Hypothalamus (tissue), 51 donors: Measurements from ENCODE around the gene POTEI.
"Not testable (repeated sequence)": the region's sequence is repeated elsewhere in the genome, so short reads cannot be mapped to it uniquely, and the experiment has no call there.

Experiments used
- DNase-seq, 51 donors: peaks; one replicate each; lab custom pipeline; 2025; lab: John Stamatoyannopoulos, UW

The POTEI gene

DNA sequence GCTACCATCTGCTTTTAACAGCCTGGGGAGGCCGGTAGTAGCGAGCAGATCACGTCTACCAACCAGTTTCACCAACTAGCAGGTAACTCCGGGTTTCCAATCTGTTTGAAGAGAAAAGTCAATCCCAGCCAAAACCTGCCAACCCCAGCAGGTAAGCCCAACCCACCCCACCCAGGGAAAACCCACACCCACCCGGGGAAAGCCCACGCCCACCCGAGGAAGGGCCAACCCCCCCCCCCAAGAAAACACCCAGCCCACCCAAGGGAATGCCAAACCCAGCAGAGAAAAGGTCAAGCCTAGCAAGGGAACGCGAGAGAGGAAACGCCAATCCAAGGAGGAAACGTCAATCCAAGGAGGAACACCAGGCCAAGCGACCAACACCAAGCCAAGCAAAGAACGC lies at the start of gene POTEI:
Gene POTEI (minus strand): TSS at position 101 of the 400 bp plus-strand sequence. CDS start 93 bp downstream, at position 8.
- DNase-seq: not testable (repeated sequence)

DNA sequence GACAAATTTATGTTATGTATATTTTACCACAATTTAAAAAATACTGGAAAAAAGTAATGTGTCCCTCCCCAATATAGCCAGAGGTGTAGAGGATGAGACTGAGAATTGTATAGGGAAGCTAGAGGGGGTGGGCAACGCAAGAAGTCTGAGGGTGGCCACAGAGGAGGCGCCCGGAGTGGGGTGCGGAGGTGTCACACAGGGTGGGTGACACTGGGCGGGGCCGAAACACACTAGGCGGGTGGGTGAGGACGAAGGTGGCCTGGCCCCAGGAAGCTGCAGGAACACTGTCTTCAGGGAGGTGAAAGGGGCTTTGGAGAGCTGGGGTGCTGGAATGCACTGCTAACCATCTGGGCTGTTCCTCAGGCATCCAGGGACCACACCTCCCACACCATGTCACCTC lies 47.3 kb upstream of the POTEI start:
- DNase-seq: not testable (repeated sequence)

DNA sequence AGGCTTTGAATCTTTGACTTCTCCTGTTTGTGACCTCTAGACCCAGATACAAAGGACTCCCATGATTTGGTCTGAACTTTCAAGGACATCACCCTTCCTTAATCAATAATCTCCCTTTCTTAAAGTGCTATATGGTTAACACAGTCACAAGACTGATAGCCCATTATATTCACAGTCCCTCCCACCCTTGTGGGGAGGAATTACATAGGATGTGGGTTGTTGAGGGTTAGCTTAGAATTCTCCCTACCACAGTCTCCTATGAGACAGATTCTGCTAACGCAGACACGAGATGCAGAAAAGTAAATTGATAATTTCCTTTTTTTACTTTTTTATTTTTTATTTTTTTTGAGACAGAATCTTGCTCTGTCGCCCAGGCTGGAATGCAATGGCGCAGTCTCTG lies 45.0 kb upstream of the POTEI start:
- not testable (repeated sequence) for DNase-seq

DNA sequence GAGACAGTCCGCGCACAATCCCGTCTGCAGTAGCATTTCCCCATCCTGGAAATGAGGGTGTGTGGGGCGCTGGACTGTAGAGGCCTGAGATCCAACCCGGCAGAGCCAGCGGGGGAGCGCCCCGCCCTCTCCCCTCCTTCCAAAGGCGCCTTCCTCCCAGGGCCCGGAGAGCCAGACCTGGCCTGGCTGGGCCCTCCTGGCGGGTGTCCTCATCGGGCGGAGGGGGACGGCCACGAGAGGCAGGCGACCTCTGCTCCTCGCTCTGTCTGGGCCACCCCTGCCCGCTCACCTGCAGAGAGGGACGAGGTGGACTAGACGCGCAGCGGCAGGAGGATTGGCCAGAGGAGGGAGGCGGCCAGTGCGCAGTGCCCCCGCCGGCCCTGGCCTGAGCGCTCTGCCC lies 40.3 kb upstream of the POTEI start:
- DNase-seq: not testable (repeated sequence)

DNA sequence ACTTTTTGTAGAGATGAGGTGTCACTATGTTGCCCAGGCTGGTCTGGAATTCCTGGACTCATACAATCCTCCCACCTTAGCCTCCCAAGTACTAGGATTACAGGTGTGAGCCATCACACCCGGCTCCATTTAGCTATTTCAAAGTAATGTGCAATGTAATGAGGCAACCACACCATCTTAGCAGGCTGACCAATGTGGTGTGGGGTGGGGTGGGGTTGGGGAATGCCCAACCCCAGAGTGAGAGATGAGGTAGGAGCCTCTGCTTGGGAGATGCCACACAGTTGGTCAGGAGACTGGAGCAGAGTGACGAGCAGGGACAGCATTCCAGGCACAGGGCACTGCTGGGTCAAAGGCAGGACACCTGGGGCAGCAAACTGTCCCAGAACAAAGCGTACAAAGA lies 39.3 kb upstream of the POTEI start:
- not testable (repeated sequence) for DNase-seq

DNA sequence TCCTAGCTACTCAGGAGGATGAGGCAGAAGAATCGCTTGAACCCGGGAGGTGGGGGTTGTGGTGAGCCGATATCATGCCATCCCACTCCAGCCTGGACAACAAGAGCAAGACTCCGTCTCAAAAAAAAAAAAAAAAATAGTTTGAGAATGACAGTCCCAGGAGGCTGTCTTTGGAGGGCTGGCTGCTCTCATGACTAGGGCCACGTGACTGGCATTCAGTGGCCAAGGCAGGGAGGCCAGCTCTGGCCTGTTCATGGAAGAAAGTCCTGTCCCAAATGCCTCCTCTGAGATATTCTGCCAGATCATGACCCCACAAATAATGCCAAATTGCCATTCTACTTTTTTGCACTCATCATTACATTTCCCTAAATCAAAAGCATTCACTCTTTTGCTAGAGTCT lies 35.9 kb upstream of the POTEI start:
- not testable (repeated sequence) for DNase-seq

DNA sequence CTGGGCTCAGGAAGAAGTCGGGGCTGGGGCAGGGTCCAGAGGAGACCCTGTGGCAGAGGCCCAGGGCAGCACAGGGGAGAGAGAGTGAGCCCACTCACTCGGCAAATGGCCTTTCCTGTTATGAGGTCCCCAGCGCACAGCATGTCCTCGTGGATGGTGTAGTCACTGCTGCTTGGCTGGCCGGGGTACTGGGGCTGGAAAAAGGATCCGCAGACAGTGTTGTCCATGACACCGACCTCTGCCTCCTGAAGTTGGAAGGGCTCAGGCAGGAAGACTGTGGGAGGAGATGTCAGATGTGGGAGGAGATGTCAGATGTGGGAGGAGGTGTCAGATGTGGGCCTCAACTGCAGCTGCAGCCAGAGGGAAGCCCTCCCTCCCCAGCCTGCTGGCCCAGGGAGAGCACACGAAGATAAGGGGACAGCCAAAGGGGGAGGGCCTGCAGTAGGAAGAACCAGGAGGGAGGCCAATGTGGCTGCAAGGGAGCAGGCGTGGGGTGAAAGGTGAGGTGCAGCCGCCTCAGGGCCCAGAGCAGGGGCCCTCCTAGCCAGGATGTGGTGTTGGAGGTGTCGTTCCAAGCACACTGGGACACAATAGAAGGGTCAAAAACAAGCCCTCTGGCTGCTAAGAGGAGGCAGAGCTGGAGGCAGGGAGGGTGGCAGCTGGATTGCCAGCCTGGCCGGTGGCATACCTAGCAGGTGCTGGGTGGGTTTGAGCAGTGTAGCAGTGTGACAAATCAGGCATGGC lies 34.8 kb upstream of the POTEI start:
- not testable (repeated sequence) for DNase-seq

DNA sequence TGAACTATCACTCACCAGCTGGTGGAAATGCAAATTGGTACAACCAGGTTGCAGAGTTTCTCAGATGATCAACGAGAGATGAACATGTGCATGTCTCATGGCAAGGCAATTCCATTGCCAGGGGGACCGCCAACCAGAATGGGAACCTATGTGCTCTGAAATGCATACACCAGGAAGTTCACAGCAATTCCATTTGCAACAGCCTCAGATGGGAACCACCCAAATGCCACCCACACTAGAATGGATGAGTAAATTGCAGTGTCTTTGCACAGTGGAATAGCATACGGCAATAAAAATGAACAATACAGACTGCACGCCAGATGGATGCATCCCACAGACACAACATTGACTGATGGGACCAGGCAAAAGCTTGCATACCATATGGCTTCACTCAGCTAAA lies 33.7 kb upstream of the POTEI start:
- not testable (repeated sequence) for DNase-seq

DNA sequence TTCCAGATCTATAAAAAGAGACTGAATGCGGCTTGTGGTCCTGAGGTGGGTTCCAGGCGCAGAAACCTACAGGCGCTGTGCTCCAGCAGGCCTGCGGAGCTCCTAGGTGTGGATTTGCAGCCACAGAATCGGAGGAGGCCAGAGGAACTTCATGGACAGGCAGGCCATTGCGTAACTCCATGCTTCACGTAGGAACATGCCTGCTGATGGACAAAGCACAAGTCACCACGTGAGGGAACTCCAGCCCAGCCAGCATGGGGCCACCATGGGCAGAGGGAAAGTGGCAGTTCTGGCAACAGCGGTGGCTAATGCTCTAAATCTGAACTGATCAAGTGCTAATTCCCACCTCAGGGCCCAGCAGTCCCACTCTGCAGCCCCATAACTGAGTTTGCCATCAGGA lies 29.1 kb upstream of the POTEI start:
- not testable (repeated sequence) for DNase-seq

DNA sequence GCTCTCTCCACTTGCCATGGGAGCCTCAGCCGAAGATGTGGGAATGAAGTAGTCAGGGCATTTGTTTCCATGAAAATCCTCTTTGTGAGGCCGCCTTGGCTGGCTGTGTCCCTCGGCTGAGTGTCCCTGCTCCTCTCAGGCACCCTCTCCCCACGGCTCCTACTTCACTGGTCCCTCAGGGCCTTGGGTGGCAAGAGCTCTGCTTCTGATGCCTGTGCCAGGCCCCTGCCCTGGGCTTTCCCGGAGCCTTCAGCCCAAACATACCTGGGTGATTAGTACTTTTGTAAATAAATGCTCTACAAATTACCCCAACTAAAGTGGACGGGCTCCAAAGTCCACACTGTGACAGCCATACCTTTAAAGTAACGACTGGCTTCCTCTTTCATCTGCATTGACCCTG lies 27.5 kb upstream of the POTEI start:
- not testable (repeated sequence) for DNase-seq

DNA sequence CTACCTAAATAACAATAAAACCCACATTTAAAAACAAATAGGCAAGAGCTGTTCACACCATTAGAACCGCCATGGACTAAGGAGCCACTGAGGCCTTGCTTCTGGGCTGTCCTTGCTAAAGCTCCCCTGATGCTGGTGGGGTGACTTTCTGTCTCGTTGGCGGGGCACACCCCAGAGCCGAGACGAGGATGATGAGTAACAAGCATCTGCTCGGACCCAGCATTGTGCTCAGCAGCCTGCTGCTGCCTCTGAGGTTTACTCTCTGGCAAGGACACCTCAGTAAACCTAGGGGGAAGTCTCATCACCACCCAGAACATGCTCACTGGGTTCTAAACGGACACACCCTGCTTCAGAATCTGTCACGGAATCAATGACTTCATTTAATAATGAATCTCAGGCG lies 22.5 kb upstream of the POTEI start:
- DNase-seq: not testable (repeated sequence)

DNA sequence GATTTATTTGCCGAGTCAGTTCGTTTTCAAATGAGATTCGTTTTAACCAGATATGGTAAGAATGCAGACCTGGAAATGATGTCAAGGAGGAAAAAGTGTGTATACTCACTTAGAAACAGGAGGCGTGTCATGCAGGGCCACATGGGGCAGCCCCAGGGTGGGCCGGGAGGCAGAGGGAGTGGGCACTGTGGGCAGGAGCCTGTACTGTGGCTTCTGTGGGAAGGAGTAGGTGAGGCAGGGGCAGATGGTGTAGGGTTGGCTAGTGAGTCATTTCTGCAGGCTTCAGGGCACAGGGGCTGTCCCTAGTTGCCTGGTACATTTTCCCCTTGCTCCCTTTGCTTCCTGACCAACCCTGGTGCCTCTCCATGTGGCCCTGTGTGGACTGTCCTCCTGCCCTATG lies 22.1 kb upstream of the POTEI start:
- DNase-seq: not testable (repeated sequence)

DNA sequence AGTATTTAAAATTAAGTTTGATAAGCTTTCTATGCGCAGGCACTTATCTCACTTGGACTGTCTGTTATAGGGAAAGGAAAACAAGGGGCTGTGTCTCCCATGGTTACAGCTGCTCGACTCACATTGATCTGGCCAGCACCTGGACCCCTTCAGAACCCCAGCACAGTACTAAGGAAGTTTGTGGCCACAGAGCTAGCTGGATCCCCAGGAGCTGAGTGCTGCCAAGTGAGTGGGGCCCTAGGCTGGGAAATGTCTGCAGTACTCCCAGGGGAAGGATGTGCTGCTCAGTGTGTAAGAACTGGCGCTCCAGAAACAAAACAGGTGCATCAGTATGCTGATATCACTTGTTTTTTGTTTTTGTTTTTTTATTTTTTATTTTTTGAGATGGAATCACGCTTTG lies 21.1 kb upstream of the POTEI start:
- DNase-seq: not testable (repeated sequence)

DNA sequence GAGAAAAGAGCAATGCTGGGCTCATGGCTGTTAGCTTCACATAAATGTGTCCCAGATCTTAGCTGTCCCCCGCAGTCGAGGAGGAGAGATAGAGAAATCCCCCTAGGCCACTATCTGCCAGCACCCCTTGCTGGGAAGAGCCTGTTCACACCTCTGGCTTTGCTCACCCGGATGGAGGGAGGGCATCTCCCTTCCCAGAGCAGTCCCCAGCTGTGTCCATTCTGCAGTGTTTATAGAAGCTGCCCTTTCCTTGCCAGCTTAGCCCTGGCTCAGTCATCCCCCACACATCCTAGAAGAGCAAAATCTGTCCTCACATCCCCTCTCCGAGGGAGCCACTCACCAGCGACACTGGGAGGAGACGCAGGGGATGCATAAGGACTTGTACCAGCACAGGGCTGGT lies 20.4 kb upstream of the POTEI start:
- DNase-seq: not testable (repeated sequence)

DNA sequence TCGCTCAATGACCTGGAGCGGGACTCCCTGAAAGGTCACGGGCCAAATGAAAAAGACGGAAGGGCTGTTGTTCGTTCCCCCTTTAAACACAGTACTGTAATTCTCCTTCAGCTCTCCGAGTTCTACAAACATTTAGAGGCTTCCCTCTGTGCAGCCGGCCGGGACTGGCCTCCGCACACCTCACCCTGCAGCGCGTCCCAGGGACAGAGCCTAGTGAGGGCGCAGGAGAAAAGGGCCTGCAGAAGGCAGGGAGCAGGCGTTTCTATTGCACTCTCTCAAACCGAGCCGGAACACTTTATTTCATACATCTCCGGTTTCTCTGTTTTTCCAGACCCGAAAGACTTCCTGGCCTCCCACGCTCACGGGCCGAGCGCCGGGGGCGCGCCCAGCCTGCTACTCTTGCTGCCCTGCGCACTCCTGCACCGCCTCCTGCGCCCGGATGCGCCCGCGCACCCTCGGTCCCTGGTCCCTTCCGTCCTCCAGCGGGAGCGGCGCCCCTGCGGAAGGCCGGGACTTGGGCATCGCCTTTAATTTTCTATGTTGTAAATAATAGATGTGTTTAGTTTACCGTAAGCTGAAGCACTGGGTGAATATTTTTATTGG lies 18.3 kb upstream of the POTEI start:
- not testable (repeated sequence) for DNase-seq

DNA sequence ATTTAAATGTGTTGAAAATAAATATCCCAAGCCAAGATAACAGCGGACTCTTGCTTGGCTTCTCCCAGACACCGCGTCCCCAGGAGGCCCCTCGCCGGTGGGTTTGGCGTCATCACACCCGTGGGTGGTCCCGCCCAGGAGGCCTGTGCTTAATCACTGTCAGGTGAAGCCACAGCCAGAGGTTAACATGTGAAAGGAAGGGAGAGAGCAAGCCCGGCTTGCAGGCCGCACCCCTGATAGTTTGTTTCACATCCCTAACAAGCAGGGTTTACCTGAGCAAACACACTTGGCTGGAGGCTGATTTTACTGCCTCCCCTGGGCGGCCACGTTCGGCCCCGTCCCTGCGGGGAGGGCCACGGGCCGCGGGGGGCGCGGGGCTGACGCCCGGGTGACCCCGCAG lies 13.3 kb upstream of the POTEI start:
- not testable (repeated sequence) for DNase-seq

DNA sequence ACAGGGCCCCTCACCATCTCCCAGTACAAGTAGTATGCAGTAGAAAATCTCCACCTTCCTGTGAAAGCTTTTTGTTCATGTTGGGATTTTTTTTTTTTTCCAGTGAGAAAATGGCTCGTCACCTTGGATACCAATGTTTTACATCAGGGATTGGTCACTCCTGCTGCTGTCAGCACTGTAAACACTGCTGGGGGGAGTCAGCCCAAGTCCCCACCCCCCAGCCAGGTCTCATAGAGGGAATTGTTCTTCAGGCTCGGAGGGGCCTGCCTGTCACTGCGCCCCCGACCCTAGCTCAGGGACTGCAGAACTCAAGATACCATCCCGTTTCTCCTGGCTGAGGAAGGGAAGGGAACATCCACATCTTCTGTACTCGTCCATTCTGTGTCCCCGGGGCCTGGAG lies 11.9 kb upstream of the POTEI start, which contains the start of gene CFC1B:
Gene CFC1B (plus strand): TSS at position 231 of the 400 bp plus-strand sequence. CDS start 263 bp downstream, outside the sequence.
- not testable (repeated sequence) for DNase-seq

DNA sequence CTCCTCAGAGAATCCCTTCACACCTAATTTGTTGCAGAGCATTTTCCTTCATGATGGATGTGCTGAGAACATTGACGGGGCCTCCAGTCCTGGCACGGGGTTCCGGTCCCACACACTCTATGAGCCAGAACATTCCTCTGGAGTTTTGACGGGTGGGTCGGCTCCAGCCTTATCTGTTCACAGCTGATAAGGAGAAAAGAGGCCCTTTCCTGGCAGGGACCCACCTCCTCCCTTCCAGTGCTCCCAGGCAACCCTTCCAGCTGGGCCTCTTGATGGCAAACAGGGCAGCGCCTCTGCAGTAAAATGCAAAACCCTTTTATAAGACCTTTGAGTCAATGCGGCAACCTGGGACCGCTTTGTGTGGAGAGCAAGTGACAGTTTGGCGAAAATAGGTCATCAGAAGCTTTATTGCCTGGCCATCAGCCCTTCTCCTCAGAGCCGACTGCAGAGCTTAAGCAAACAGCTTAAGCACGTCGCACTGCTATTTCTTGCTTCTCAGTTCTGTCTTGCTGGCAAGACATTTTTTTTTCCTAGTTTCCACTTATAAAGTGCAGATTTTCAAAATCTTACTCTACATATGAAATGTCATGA lies 9.5 kb upstream of the POTEI start:
- not testable (repeated sequence) for DNase-seq

DNA sequence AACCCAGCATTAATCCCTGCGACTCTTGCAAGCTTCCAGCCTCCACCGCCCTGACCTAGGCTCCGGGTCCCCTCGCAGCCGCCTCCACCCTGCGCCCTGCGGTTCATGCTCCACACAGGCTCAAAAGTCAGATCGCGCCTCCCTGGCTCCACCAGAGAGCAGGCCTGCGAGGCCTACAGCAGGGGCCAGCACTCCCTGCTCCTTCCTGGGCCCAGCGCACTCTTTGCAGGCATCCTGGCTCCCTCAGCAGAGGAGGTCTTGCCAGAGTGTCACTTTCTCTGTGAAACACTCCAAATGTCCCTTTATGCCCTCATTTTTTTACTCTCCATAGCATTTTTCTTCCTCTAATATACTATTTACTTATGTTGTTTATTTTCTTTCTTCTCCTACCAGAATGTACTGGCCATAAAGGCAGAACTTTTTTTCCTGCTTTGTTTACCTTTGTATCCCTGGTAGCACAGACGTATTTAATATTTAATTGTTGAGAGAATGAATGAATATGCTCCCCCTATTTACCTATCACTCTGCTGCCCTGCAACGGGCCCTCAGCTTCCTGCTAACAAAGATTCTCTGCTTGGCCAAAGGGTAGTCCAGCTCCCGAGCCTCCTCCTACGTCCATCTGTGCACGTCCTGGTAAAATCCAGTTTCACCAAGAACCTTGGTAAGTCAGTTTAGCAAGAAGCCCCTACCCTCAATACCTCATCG lies 2.8 kb upstream of the POTEI start:
- not testable (repeated sequence) for DNase-seq

DNA sequence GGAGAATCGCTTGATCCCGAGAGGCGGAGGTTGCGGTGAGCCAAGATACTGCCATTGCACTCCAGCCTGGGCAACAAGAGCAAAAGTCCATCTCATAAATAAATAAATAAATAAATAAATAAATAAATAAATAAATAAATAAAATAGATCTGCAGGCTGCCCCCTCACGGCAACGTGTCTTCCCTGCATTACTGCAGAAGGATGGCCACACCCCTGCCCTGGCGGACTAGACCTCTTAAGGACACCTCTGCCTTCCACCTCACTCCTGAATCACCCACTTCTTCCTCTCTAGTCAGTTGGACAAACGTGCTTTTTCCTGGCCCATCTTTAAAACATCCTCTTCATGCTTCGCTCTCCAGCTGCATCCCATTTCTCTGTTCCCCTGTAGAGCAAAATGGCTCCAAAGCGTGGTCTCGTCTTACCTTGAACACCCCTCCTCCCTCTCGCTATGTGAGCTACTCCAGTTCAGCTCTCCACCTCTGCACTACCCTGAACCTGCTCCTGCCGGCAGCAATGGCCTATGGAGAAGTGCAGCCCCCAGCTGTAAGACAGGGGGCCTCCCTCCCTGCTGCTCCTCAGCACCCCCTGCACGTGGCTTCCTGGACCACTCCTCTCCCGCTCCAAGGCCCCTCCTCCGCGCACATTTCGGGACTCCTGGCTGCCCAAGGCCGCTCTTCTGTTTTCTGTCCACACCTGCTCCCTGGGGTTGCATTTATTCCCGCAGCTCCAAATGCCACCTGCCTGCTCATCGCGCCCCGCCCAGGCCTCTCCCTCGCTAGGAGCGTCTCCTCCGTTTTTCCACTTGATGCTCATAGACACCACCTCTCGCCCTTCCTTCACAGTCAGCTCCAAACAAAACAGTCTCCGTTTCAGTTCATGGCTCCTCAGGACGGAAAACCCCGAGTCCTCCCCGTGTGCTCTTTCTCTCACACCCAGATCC lies 1.9 kb upstream of the POTEI start:
- not testable (repeated sequence) for DNase-seq
